Upper lobe of right lung (tissue), 1 donor: ENCODE results near the gene ANO1. TPM values are rescaled to one million over a fixed set of nuclear protein-coding genes. Genes with fewer than 3 reads are reported as not detected.
"Not testable (repeated sequence)": the region's sequence is repeated elsewhere in the genome, so short reads cannot be mapped to it uniquely, and the experiment has no call there.

ENCODE experiments used
- ATAC-seq: fragments of 200-7000 bp; cut with Tn5 transposase; one replicate; pipeline ENCODE4 v1.9.1; 2020; ENCODE audit warnings: mild to moderate bottlenecking, moderate library complexity
- DNase-seq: peaks from one replicate; pipeline ENCODE4 v3.0.0-alpha.2; 2020
- H3K27ac ChIP-seq: fragments of 200-600 bp; one replicate; pipeline ENCODE4 v1.8.0; 2022
- H3K27me3 ChIP-seq: fragments of 200-600 bp; one replicate; pipeline ENCODE4 v1.8.0; 2022; ENCODE audit warnings: mild to moderate bottlenecking
- H3K36me3 ChIP-seq: fragments of 200-600 bp; one replicate; pipeline ENCODE4 v1.8.0; 2022
- H3K4me1 ChIP-seq: fragments of 200-600 bp; one replicate; pipeline ENCODE4 v1.8.0; 2022
- H3K4me3 ChIP-seq: fragments of 200-600 bp; one replicate; pipeline ENCODE4 v1.8.0; 2022; ENCODE audit warnings: mild to moderate bottlenecking
- H3K9me3 ChIP-seq: fragments of 200-600 bp; one replicate; pipeline ENCODE4 v1.8.0; 2022
- CTCF ChIP-seq: fragments of 200-600 bp; IDR thresholded peaks from one replicate; pipeline ENCODE4 v1.8.0; 2022; ENCODE audit warnings: antibody characterized with exemption
- intact Hi-C: fragments of 100-400 bp; cut with DNase I; formaldehyde crosslinking; loops from one replicate; pipeline ENCODE4 v1.11.0; 2022
- total RNA-seq: library from RNA; stranded (reverse); fragmentation: NEBNext Ultra II Directional; extraction: Animal tissue kit (Norgen Biotek cat#: 25700); gene quantifications from one replicate; pipeline ENCODE4 v1.2.1, GENCODE V29; 2021
- donor health status: DM: no; HTN: yes; CAD: no; lungs with severe emphysema.

Gene ANO1
- total RNA-seq, 1 donor from 2014 or later, result 16.8 TPM

DNA sequence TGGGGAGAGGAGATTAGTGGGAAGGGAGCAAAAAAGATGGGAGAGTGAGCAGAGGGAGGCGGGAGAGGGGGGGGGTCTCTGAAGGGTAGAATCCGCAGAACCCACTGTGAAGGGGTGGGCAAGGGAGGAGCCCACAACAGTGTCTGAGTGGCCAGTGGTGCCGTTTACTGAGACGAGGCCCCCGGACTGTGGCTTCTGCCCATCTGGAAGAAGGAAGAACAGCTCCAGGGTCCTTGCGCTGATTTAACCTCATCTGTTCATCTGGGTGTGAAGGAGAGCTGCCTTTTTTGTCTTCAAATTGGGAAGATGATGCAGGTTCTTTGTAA is 45.7 kb upstream of the ANO1 start:
- Histone ChIP-seq H3K27ac (no peak overlapping the region), H3K4me1 (no peaks in the 10 kb centered on the region), H3K9me3 (no peaks in the 10 kb centered on the region), H3K27me3 (no peaks in the 10 kb centered on the region), H3K4me3 (no peak overlapping the region), H3K36me3 (no peaks in the 10 kb centered on the region)
- ATAC-seq (no peak), DNase-seq (no peak)
- TF ChIP-seq CTCF, result no peak
- intact Hi-C loops, result no loop called here

- H3K27ac ChIP-seq, result no peak overlapping the region
- intact Hi-C loops, result no loop called here
- TF ChIP-seq CTCF, result no peak
- no peak for DNase-seq
- H3K36me3 ChIP-seq, result no peaks in the 10 kb centered on the region
- no peaks in the 10 kb centered on the region for H3K27me3 ChIP-seq
- no peaks in the 10 kb centered on the region for H3K4me1 ChIP-seq
- ATAC-seq, result no peak
- no peak overlapping the region for H3K4me3 ChIP-seq
- no peaks in the 10 kb centered on the region for H3K9me3 ChIP-seq
These were observed 45.0 kb upstream of the ANO1 start for GRCh38 chr11:70032943-70033710.

- intact Hi-C loops, result no loop called here
- H3K27ac ChIP-seq, result no peak overlapping the region
- H3K4me1 ChIP-seq, result no peaks in the 10 kb centered on the region
- DNase-seq (no peak), ATAC-seq (no peak)
- no peak overlapping the region for H3K4me3 ChIP-seq
- no peaks in the 10 kb centered on the region for H3K27me3 ChIP-seq
- H3K9me3 ChIP-seq, result no peaks in the 10 kb centered on the region
- TF ChIP-seq CTCF, result no peak
- no peaks in the 10 kb centered on the region for H3K36me3 ChIP-seq
These were observed 44.4 kb upstream of the ANO1 start for GRCh38 chr11:70033711-70034070.

GRCh38 chr11:70034740-70035365 is 43.3 kb upstream of the ANO1 start:
- no peak for ATAC-seq
- H3K27me3 ChIP-seq, result no peaks in the 10 kb centered on the region
- H3K9me3 ChIP-seq, result no peaks in the 10 kb centered on the region
- H3K27ac ChIP-seq, result no peak overlapping the region
- no peaks in the 10 kb centered on the region for H3K36me3 ChIP-seq
- H3K4me1 ChIP-seq, result no peaks in the 10 kb centered on the region
- no peak for DNase-seq
- intact Hi-C loops, result no loop called here
- no peak overlapping the region for H3K4me3 ChIP-seq
- TF ChIP-seq CTCF, result no peak

DNA sequence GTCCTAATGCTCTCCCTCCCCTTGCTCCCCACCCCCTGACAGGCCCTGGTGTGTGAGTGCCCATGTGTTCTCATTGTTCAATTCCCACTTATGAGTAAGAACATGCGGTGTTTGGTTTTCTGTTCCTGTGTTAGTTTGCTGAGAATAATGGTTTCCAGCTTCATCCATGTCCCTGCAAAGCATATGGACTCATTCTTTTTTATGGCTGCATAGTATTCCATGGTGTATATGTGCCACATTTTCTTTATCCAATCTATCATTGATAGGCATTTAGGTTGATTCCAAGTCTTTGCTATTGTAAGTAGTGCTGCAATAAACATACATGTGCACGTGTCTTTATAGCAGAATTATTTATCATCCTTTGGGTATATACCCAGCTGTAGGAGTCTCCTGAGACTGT is 42.5 kb upstream of the ANO1 start:
- H3K27me3 ChIP-seq, intact Hi-C loops, ATAC-seq: not testable (repeated sequence)

GRCh38 chr11:70036971-70037882 is 40.9 kb upstream of the ANO1 start:
- H3K4me3 ChIP-seq, result no peak overlapping the region
- intact Hi-C loops, result no loop called here
- no peak for TF ChIP-seq CTCF
- no peaks in the 10 kb centered on the region for H3K4me1 ChIP-seq
- no peaks in the 10 kb centered on the region for H3K36me3 ChIP-seq
- DNase-seq (no peak), ATAC-seq (no peak)
- no peaks in the 10 kb centered on the region for H3K27me3 ChIP-seq
- no peak overlapping the region for H3K27ac ChIP-seq
- H3K9me3 ChIP-seq, result no peaks in the 10 kb centered on the region

More for the DNA sequence above, 42.5 kb upstream of the ANO1 start:
- H3K36me3 ChIP-seq, H3K27ac ChIP-seq, H3K4me3 ChIP-seq, H3K9me3 ChIP-seq, H3K4me1 ChIP-seq, DNase-seq: not testable (repeated sequence)
